Liver (tissue), 9 donors: Measurements from ENCODE around the gene DSG3. TPM values are rescaled to one million over a fixed set of nuclear protein-coding genes. Genes with fewer than 3 reads are reported as not detected.

Source experiments
- DNase-seq: peaks from one replicate; pipeline ENCODE4 v3.0.0-alpha.2; 2017; ENCODE audit warnings: low spot score
- H3K27ac ChIP-seq, 2 donors: one replicate each; pipeline ENCODE4 v1.7.0; 2013; ENCODE audit warnings: inconsistent platforms in 2 of 2, low read length in 2 of 2, control low read depth in 1 of 2, low read depth in 1 of 2, mild to moderate bottlenecking in 1 of 2
- H3K27me3 ChIP-seq, 4 donors: one replicate each; pipeline versions ENCODE4 v1.6.1 to v1.7.0; 2013; ENCODE audit warnings: low read length in 3 of 4, inconsistent platforms in 1 of 4, mild to moderate bottlenecking in 1 of 4, moderate library complexity in 1 of 4; ENCODE audit not compliant: control insufficient read depth in 4 of 4, insufficient read depth in 4 of 4
- H3K36me3 ChIP-seq, 4 donors: one replicate each; pipeline versions ENCODE4 v1.6.1 to v1.7.0; 2013; ENCODE audit warnings: low read length in 3 of 4, mild to moderate bottlenecking in 3 of 4, low read depth in 1 of 4, moderate library complexity in 1 of 4; ENCODE audit not compliant: control insufficient read depth in 4 of 4, insufficient read depth in 3 of 4
- H3K4me1 ChIP-seq, 4 donors: one replicate each; pipeline versions ENCODE4 v1.6.1 to v1.7.0; 2013; ENCODE audit warnings: low read length in 3 of 4, mild to moderate bottlenecking in 3 of 4, moderate library complexity in 1 of 4; ENCODE audit not compliant: control insufficient read depth in 4 of 4, insufficient read depth in 4 of 4
- H3K4me3 ChIP-seq, 3 donors: one replicate each; pipeline versions ENCODE4 v1.6.1 to v1.7.0; 2013; ENCODE audit warnings: low read length in 3 of 3, control low read depth in 1 of 3, low read depth in 1 of 3, mild to moderate bottlenecking in 1 of 3
- H3K9ac ChIP-seq, 2 donors: one replicate each; pipeline ENCODE4 v1.7.0; 2013; ENCODE audit warnings: low read length in 2 of 2, mild to moderate bottlenecking in 2 of 2, moderate library complexity in 2 of 2, control low read depth in 1 of 2, low read depth in 1 of 2
- H3K9me3 ChIP-seq, 4 donors: one replicate each; pipeline versions ENCODE4 v1.6.1 to v1.7.0; 2013; ENCODE audit warnings: low read length in 3 of 4; ENCODE audit not compliant: control insufficient read depth in 4 of 4
- CTCF ChIP-seq: fragments of 150-350 bp; IDR thresholded peaks from 2 replicates; pipeline ENCODE4 v1.5.1; 2017; ENCODE audit warnings: improper control_type of control experiment, low read depth, low read length; ENCODE audit not compliant: missing input control
- EGR1 ChIP-seq, 2 donors: IDR thresholded peaks; 2 replicates each; pipeline ENCODE4 v1.6.1; 2016 to 2018; ENCODE audit warnings: antibody characterized with exemption in 2 of 2, low read depth in 2 of 2
- FOXA1 ChIP-seq: IDR thresholded peaks from 2 replicates; pipeline ENCODE4 v1.6.1; 2016; ENCODE audit warnings: antibody characterized with exemption
- FOXA2 ChIP-seq: IDR thresholded peaks from 2 replicates; pipeline ENCODE4 v1.6.1; 2016; ENCODE audit warnings: antibody characterized with exemption
- GABPA ChIP-seq, 2 donors: IDR thresholded peaks in 1 of 2; conservative IDR thresholded peaks in 1 of 2; 2 replicates each; pipeline ENCODE4 v1.6.1; 2016; ENCODE audit warnings: antibody characterized with exemption in 2 of 2, mild to moderate bottlenecking in 1 of 2, moderate library complexity in 1 of 2
- HNF4G ChIP-seq: IDR thresholded peaks from 2 replicates; pipeline ENCODE4 v1.6.1; 2016; ENCODE audit warnings: antibody characterized with exemption
- JUND ChIP-seq, 2 donors: IDR thresholded peaks; 2 replicates each; pipeline ENCODE4 v1.6.1; 2016; ENCODE audit warnings: antibody characterized with exemption in 2 of 2
- MAX ChIP-seq: IDR thresholded peaks from 2 replicates; pipeline ENCODE4 v1.6.1; 2016; ENCODE audit warnings: antibody characterized with exemption
- NR2F2 ChIP-seq: IDR thresholded peaks from 2 replicates; pipeline ENCODE4 v1.6.1; 2016; ENCODE audit warnings: antibody characterized with exemption
- RAD21 ChIP-seq, 2 donors: IDR thresholded peaks; 2 replicates each; pipeline ENCODE4 v1.6.1; 2016; ENCODE audit warnings: antibody characterized with exemption in 2 of 2, mild to moderate bottlenecking in 2 of 2
- RXRA ChIP-seq, 2 donors: IDR thresholded peaks; 2 replicates each; pipeline ENCODE4 v1.6.1; 2017 to 2018; ENCODE audit warnings: antibody characterized with exemption in 2 of 2, mild to moderate bottlenecking in 1 of 2
- SP1 ChIP-seq: IDR thresholded peaks from 2 replicates; pipeline ENCODE4 v1.6.1; 2018; ENCODE audit warnings: antibody characterized with exemption, mild to moderate bottlenecking
- TAF1 ChIP-seq: conservative IDR thresholded peaks from 2 replicates; pipeline ENCODE4 v1.6.1; 2016; ENCODE audit warnings: antibody characterized with exemption, mild to moderate bottlenecking
- YY1 ChIP-seq: IDR thresholded peaks from 2 replicates; pipeline ENCODE4 v1.6.1; 2016; ENCODE audit warnings: antibody characterized with exemption, mild to moderate bottlenecking
- WGBS: extraction: QIAGEN DNeasy Blood & Tissue Kit; methylation state at CpG from one replicate; pipeline ENCODE4 v1.1.7; 2013; 5-methylcytosine and 5-hydroxymethylcytosine counted together
- polyA plus RNA-seq, 2 donors: library from polyadenylated mRNA; stranded (reverse) in 1 of 2; unstranded in 1 of 2; fragments of 200-250 nt in 1 of 2; fragments of >200 nt in 1 of 2; fragmentation: Nextera tagmentation in 1 of 2; extraction: Ambion mirVana in 1 of 2; gene quantifications; one replicate each; pipeline versions ENCODE4 v1.2.1 to v1.2.3, GENCODE V29; 2013 to 2015
- total RNA-seq, 2 donors: library from RNA; depleted of rRNA; stranded (reverse); fragments of >200 nt; gene quantifications; one replicate each; pipeline ENCODE4 v1.2.3, GENCODE V29; 2014
- TF ChIP-seq, protein P1 (sequence below): IDR thresholded peaks from 2 replicates; pipeline ENCODE4 v1.6.1; 2016; ENCODE audit warnings: antibody characterized with exemption
- TF ChIP-seq, protein P2 (sequence below): IDR thresholded peaks from 2 replicates; pipeline ENCODE4 v1.6.1; 2016; ENCODE audit warnings: antibody characterized with exemption, mild to moderate bottlenecking
- TF ChIP-seq, protein P3 (sequence below): IDR thresholded peaks from 2 replicates; pipeline ENCODE4 v1.6.1; 2016; ENCODE audit warnings: antibody characterized with exemption
- donor health status: healthy.
- donor health status: healthy.
- donor health status: healthy.
- donor health status: healthy.
- donor health status: healthy.

DSG3 gene
- total and polyA plus RNA-seq, 4 donors, result not detected

GRCh38 chr18:31486165-31486564 lies 38.6 kb downstream of the DSG3 start (continued):
- TF ChIP-seq, protein P1, sequence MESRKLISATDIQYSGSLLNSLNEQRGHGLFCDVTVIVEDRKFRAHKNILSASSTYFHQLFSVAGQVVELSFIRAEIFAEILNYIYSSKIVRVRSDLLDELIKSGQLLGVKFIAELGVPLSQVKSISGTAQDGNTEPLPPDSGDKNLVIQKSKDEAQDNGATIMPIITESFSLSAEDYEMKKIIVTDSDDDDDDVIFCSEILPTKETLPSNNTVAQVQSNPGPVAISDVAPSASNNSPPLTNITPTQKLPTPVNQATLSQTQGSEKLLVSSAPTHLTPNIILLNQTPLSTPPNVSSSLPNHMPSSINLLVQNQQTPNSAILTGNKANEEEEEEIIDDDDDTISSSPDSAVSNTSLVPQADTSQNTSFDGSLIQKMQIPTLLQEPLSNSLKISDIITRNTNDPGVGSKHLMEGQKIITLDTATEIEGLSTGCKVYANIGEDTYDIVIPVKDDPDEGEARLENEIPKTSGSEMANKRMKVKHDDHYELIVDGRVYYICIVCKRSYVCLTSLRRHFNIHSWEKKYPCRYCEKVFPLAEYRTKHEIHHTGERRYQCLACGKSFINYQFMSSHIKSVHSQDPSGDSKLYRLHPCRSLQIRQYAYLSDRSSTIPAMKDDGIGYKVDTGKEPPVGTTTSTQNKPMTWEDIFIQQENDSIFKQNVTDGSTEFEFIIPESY, result no peak

DNA sequence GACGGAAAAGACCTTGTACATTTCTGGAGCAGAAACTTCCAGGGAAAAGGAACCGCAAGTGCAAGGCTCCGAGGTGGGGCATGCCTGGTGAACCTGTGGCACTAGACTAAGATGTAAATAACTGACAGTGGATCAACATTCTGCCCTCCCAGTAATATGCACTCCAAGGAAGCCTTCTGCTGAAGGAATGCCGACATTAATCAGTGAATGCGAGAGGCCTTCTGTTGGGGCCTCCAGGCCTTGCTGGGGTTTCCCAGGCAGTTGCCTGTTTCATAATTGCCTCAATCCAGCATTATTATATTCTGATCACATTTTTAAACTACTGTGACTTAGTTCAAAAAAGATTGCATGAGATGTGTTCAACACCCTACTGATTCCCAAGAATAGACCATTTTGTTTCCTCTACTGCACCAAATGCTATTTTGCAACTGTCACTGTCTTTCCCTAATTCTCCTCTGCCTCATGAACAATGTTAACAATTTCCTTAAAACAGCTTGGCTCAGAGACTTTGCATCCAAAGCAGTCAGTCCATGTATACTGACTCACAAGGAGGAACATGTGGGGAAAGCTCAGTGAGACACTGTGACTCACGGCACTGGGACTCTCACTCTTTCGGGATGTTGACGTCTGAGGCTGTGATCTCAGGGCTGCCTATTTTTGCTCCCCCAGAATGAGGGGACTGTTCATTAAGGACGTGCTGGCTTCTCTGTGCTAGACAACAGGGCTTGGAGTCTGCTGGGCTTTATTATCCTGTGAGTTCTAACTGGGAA lies 39.9 kb downstream of the DSG3 start:
- 91% methylated on average over 9 of the region's 9 CpGs for WGBS

More for the DNA sequence above, 39.9 kb downstream of the DSG3 start:
- no peaks in the 10 kb centered on the region for H3K36me3 ChIP-seq
- H3K9me3 ChIP-seq, result no peaks in the 10 kb centered on the region
- H3K4me1 ChIP-seq, result no peaks in the 10 kb centered on the region
- TF ChIP-seq GABPA (IDR thresholded peaks at IDR 0.05 in 1 of 2, conservative IDR thresholded peaks at IDR 0.05 in 1 of 2) (no peak), NR2F2 (no peak), RXRA (IDR thresholded peaks at IDR 0.05) (no peak), HNF4G (no peak), EGR1 (IDR thresholded peaks at IDR 0.05; ENCODE audit: low read depth in 2 of 2) (no peak), YY1 (no peak), FOXA1 (no peak), SP1 (no peak), CTCF (no peak), MAX (no peak), TAF1 (no peak), FOXA2 (no peak), RAD21 (IDR thresholded peaks at IDR 0.05) (no peak), JUND (IDR thresholded peaks at IDR 0.05) (no peak)
- TF ChIP-seq, protein P2, sequence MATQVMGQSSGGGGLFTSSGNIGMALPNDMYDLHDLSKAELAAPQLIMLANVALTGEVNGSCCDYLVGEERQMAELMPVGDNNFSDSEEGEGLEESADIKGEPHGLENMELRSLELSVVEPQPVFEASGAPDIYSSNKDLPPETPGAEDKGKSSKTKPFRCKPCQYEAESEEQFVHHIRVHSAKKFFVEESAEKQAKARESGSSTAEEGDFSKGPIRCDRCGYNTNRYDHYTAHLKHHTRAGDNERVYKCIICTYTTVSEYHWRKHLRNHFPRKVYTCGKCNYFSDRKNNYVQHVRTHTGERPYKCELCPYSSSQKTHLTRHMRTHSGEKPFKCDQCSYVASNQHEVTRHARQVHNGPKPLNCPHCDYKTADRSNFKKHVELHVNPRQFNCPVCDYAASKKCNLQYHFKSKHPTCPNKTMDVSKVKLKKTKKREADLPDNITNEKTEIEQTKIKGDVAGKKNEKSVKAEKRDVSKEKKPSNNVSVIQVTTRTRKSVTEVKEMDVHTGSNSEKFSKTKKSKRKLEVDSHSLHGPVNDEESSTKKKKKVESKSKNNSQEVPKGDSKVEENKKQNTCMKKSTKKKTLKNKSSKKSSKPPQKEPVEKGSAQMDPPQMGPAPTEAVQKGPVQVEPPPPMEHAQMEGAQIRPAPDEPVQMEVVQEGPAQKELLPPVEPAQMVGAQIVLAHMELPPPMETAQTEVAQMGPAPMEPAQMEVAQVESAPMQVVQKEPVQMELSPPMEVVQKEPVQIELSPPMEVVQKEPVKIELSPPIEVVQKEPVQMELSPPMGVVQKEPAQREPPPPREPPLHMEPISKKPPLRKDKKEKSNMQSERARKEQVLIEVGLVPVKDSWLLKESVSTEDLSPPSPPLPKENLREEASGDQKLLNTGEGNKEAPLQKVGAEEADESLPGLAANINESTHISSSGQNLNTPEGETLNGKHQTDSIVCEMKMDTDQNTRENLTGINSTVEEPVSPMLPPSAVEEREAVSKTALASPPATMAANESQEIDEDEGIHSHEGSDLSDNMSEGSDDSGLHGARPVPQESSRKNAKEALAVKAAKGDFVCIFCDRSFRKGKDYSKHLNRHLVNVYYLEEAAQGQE, result no peak
- TF ChIP-seq, protein P1, result no peak
- TF ChIP-seq, protein P3, sequence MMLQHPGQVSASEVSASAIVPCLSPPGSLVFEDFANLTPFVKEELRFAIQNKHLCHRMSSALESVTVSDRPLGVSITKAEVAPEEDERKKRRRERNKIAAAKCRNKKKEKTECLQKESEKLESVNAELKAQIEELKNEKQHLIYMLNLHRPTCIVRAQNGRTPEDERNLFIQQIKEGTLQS, result no peak
- no peak overlapping the region for H3K4me3 ChIP-seq
- no peak overlapping the region for H3K27ac ChIP-seq
- H3K9ac ChIP-seq, result no peak overlapping the region
- DNase-seq, result no peak
- H3K27me3 ChIP-seq, result peaks cover 0 to 4% (median 1%) of the 10 kb centered on the region in 4 donors
